ENCODE data around the gene SLCO3A1. TPM values are rescaled to one million over a fixed set of nuclear protein-coding genes. Genes with fewer than 3 reads are reported as not detected.

Gene SLCO3A1
- total and polyA plus RNA-seq, 5 experiments from 2014 or later: 9.3 to 12.9 (median 11.8) TPM

- POLR2A ChIA-PET: no interaction called here
- Mint-ChIP-seq H3K4me1 (peaks cover 0 to 6% (median 0%) of the 10 kb centered on the region in 4 donors), H3K4me3 (no peak overlapping the region), H3K9me3 (peaks cover 0 to 9% (median 0%) of the 10 kb centered on the region in 9 donors), H3K36me3 (peaks cover 21 to 35% (median 26%) of the 10 kb centered on the region in 3 donors), H3K27me3 (no peaks in the 10 kb centered on the region), H3K27ac (no peak overlapping the region)
- DNase-seq: no peak
- no peak for ATAC-seq
Measured at GRCh38 chr15:92117261-92117731, 263.8 kb downstream of the SLCO3A1 start.

GRCh38 chr15:92118162-92118935 is 264.8 kb downstream of the SLCO3A1 start:
- H3K36me3 Mint-ChIP-seq: peaks cover 26 to 38% (median 28%) of the 10 kb centered on the region in 3 donors
- H3K27me3 Mint-ChIP-seq: no peaks in the 10 kb centered on the region
- ATAC-seq (no peak), DNase-seq (no peak)
- POLR2A ChIA-PET: no interaction called here
- no peak overlapping the region for H3K4me3 Mint-ChIP-seq
- H3K4me1 Mint-ChIP-seq: peaks cover 0 to 6% (median 0%) of the 10 kb centered on the region in 4 donors
- peaks cover 0 to 9% (median 0%) of the 10 kb centered on the region in 9 donors for H3K9me3 Mint-ChIP-seq
- H3K27ac Mint-ChIP-seq: no peak overlapping the region

GRCh38 chr15:92118936-92119325 is 265.4 kb downstream of the SLCO3A1 start:
- peaks cover 26 to 38% (median 28%) of the 10 kb centered on the region in 3 donors for H3K36me3 Mint-ChIP-seq
- H3K4me1 Mint-ChIP-seq: peaks cover 0 to 6% (median 0%) of the 10 kb centered on the region in 4 donors
- POLR2A ChIA-PET: no interaction called here
- no peak overlapping the region for H3K27ac Mint-ChIP-seq
- H3K9me3 Mint-ChIP-seq: peaks cover 0 to 9% (median 0%) of the 10 kb centered on the region in 9 donors
- ATAC-seq (no peak), DNase-seq (no peak)
- no peak overlapping the region for H3K4me3 Mint-ChIP-seq
- no peaks in the 10 kb centered on the region for H3K27me3 Mint-ChIP-seq

GRCh38 chr15:92120094-92120795 is 266.7 kb downstream of the SLCO3A1 start:
- POLR2A ChIA-PET: no interaction called here
- H3K4me1 Mint-ChIP-seq: peaks cover 0 to 5% (median 0%) of the 10 kb centered on the region in 4 donors
- H3K27ac Mint-ChIP-seq: no peak overlapping the region
- H3K27me3 Mint-ChIP-seq: no peaks in the 10 kb centered on the region
- H3K4me3 Mint-ChIP-seq: no peak overlapping the region
- no peak for DNase-seq
- peaks cover 0 to 9% (median 0%) of the 10 kb centered on the region in 9 donors for H3K9me3 Mint-ChIP-seq
- peaks cover 17 to 30% (median 27%) of the 10 kb centered on the region in 3 donors for H3K36me3 Mint-ChIP-seq
- ATAC-seq: no peak

- peaks cover 17 to 30% (median 27%) of the 10 kb centered on the region in 3 donors for H3K36me3 Mint-ChIP-seq
Measured at GRCh38 chr15:92121047-92121446, 267.5 kb downstream of the SLCO3A1 start.

GRCh38 chr15:92122259-92122658 is 268.8 kb downstream of the SLCO3A1 start:
- H3K36me3 Mint-ChIP-seq: peaks cover 17 to 39% (median 31%) of the 10 kb centered on the region in 3 donors
- H3K4me3 Mint-ChIP-seq: no peak overlapping the region
- no peak overlapping the region for H3K27ac Mint-ChIP-seq
- H3K4me1 Mint-ChIP-seq: peaks cover 0 to 7% (median 0%) of the 10 kb centered on the region in 4 donors
- DNase-seq (no peak), ATAC-seq (no peak)
- POLR2A ChIA-PET: no interaction called here
- H3K9me3 Mint-ChIP-seq: peaks cover 0 to 9% (median 0%) of the 10 kb centered on the region in 9 donors
- H3K27me3 Mint-ChIP-seq: no peaks in the 10 kb centered on the region

More at GRCh38 chr15:92121047-92121446, 267.5 kb downstream of the SLCO3A1 start:
- ATAC-seq (no peak), DNase-seq (no peak)
- Mint-ChIP-seq H3K9me3 (peaks cover 0 to 9% (median 0%) of the 10 kb centered on the region in 9 donors), H3K4me3 (no peak overlapping the region), H3K27me3 (no peaks in the 10 kb centered on the region), H3K27ac (no peak overlapping the region), H3K4me1 (peaks cover 0 to 7% (median 0%) of the 10 kb centered on the region in 4 donors)
- POLR2A ChIA-PET: no interaction called here

GRCh38 chr15:92123962-92124656 is 270.6 kb downstream of the SLCO3A1 start:
- Mint-ChIP-seq H3K4me1 (peaks cover 0 to 7% (median 0%) of the 10 kb centered on the region in 4 donors), H3K27me3 (no peaks in the 10 kb centered on the region), H3K27ac (no peak overlapping the region), H3K36me3 (peaks cover 17 to 57% (median 37%) of the 10 kb centered on the region in 3 donors), H3K4me3 (no peak overlapping the region), H3K9me3 (peaks cover 0 to 9% (median 0%) of the 10 kb centered on the region in 9 donors)
- POLR2A ChIA-PET: no interaction called here
- ATAC-seq: no peak
- DNase-seq: no peak

- Mint-ChIP-seq H3K27me3 (no peaks in the 10 kb centered on the region), H3K4me1 (peaks cover 0 to 7% (median 0%) of the 10 kb centered on the region in 4 donors), H3K36me3 (peaks cover 17 to 62% (median 41%) of the 10 kb centered on the region in 3 donors), H3K4me3 (no peak overlapping the region), H3K9me3 (peaks cover 0 to 9% (median 0%) of the 10 kb centered on the region in 9 donors), H3K27ac (peak overlapping the region in 1 of 10 donors; percentile 8)
- POLR2A ChIA-PET: no interaction called here
- ATAC-seq (no peak), DNase-seq (no peak)
Measured at GRCh38 chr15:92124657-92125010, 271.1 kb downstream of the SLCO3A1 start.

GRCh38 chr15:92128788-92129187 is 275.3 kb downstream of the SLCO3A1 start:
- Mint-ChIP-seq H3K4me3 (no peak overlapping the region), H3K36me3 (peaks cover 0 to 66% (median 31%) of the 10 kb centered on the region in 3 donors), H3K27me3 (no peaks in the 10 kb centered on the region), H3K27ac (no peak overlapping the region), H3K9me3 (no peaks in the 10 kb centered on the region), H3K4me1 (peaks cover 0 to 6% (median 0%) of the 10 kb centered on the region in 4 donors)
- DNase-seq (no peak), ATAC-seq (no peak)
- POLR2A ChIA-PET: no interaction called here

- no peak overlapping the region for H3K4me3 Mint-ChIP-seq
- peaks cover 0 to 11% (median 6%) of the 10 kb centered on the region in 4 donors for H3K4me1 Mint-ChIP-seq
- POLR2A ChIA-PET: interaction anchor here (0.7 kb wide), 1 partner anchor 14 kb away, joined by 5 read pairs; no protein-coding TSS in a partner anchor
- no peaks in the 10 kb centered on the region for H3K27me3 Mint-ChIP-seq
- DNase-seq (no peak), ATAC-seq (no peak)
- H3K36me3 Mint-ChIP-seq: peaks cover 0 to 67% (median 32%) of the 10 kb centered on the region in 3 donors
- no peaks in the 10 kb centered on the region for H3K9me3 Mint-ChIP-seq
- no peak overlapping the region for H3K27ac Mint-ChIP-seq
Measured at GRCh38 chr15:92130244-92130643, 276.7 kb downstream of the SLCO3A1 start.

GRCh38 chr15:92130906-92131305 is 277.4 kb downstream of the SLCO3A1 start:
- no peak overlapping the region for H3K4me3 Mint-ChIP-seq
- POLR2A ChIA-PET: interaction anchor here (0.7 kb wide), 1 partner anchor 14 kb away, joined by 5 read pairs; no protein-coding TSS in a partner anchor
- no peak overlapping the region for H3K27ac Mint-ChIP-seq
- H3K4me1 Mint-ChIP-seq: peaks cover 0 to 12% (median 12%) of the 10 kb centered on the region in 4 donors
- DNase-seq (no peak), ATAC-seq (no peak)
- H3K9me3 Mint-ChIP-seq: no peaks in the 10 kb centered on the region
- no peaks in the 10 kb centered on the region for H3K27me3 Mint-ChIP-seq
- peaks cover 6 to 68% (median 36%) of the 10 kb centered on the region in 3 donors for H3K36me3 Mint-ChIP-seq

GRCh38 chr15:92132982-92133755 is 279.7 kb downstream of the SLCO3A1 start:
- Mint-ChIP-seq H3K27ac (no peak overlapping the region), H3K27me3 (no peaks in the 10 kb centered on the region), H3K9me3 (peaks cover 0 to 3% (median 0%) of the 10 kb centered on the region in 9 donors), H3K36me3 (peaks cover 7 to 54% (median 29%) of the 10 kb centered on the region in 3 donors), H3K4me1 (peaks cover 0 to 12% (median 12%) of the 10 kb centered on the region in 4 donors), H3K4me3 (no peak overlapping the region)
- no peak for DNase-seq
- POLR2A ChIA-PET: no interaction called here
- ATAC-seq: no peak
